ENCODE data around the gene TOP2A. TPM values are rescaled to one million over a fixed set of nuclear protein-coding genes. Genes with fewer than 3 reads are reported as not detected.
"Not testable (repeated sequence)": the region's sequence is repeated elsewhere in the genome, so short reads cannot be mapped to it uniquely, and the experiment has no call there.

TOP2A gene
- total RNA-seq, 1 donor from 2014 or later, result 411 TPM

DNA sequence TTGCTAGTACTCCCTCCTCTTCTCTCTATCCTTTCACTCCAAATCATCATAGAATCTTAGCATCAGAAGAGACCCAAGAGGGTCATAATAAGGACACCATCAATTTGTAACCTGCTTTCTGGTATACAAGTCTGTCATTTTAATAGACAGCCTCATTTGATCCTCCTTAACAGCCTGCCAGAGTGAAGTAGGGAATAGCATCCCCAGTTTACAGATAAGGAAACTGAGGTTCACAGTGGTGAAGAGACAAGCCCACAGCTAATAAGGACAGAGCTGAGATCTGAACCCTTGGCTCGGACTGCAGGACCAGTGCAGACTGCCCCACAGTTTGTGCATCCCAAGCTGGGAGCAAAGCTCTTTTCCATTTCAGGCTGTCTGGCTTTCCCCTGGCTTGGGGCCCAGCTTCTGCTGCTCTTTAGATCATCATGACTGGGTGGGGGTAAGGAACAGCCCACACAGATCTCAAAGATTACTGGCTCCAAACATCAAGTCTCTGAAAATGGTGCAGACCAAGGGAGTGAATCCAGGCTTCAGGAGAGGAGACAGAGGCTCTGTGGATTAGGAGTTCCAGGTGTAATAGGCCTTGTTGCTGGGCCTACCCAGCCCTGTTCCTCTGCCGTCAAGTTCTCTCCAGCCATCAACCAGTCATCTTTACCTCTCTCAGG lies 15.3 kb upstream of the TOP2A start:
- intact Hi-C loops (cut with micrococcal nuclease), result no loop called here

DNA sequence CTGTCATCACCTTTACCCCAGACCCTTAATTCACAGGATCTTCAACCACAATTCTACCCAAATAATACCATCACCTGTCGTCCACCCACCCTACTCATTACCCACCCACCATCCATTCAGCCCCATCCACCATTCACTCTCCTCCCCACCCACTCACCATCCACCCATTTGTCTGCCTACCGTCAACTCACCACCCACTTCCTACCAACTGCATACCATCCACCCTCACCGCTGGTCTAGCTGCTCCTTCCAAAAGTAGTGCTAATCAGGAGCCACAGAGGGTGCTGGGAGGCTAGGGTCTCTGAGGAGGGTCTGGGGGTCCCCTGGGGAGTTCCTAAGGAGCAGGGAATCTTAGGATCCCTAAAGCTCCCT lies 13.5 kb upstream of the TOP2A start:
- intact Hi-C loops (cut with micrococcal nuclease), result no loop called here

DNA sequence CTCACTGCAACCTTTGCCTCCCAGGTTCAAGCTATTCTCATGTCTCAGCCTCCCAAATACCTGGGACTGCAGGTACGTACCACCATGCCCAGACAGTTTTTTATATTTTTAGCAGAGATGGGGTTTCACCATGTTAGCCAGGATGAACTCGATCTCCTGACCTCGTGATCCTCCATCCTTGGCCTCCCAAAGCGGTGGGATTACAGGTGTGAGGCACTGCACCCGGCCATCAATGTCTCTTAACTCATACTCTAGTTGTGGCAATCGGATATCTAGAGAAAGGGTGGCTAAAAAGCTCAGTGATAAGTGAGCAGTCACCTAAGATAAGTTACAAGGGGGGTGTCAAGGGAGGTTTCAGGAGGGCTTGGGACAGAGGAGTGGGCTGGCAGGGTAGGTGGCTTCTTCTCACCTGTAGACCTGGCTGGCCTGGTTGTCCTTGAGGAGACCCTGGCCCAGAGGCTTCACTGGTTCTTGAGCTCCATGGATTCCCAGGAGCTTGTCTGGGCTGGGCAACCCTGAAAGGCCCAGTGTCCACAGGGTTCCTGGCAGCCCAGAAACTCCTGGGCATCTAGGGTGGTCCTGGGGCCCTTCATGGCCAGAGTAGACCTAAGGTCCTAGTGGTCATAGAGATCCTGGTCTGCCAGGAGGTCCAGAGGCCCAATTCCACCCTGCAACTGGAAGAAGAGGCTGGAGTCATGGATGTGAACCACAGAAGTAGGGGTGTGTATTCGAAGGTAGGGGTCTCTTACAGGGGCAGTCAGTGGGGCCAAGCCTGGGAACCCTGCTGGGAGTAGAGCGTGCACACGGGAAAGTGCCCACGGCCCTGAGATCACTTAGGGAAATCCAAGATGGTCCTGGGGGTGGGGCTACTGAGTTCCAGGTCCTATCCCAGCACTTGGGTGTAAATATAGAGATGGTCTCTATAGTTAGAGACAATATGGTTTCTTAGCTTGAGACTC lies 12.9 kb upstream of the TOP2A start:
- intact Hi-C loops (cut with micrococcal nuclease), result no loop called here

DNA sequence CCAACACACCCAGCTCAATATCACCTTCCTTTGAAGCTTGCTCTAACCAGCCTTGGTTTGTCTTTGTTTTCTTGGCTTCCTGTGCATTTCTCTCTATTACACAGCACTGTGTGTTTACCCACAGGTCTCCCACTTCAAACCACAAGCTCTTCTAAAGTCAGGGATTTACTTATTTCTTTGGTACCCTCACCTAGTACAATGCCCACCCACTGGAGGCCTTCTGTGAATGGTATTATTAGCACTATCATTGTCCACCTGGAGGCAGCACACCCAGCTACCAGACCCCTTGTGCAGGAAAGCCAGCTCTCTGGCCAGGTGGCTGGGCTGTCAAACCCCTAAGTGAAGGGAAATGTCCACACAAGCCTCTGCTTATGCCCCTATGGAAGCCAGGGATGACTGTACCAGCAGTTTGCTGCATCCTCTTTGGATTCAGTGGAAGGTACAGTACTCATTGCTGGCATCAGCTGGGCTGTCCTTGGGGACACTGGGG lies 9.4 kb upstream of the TOP2A start:
- intact Hi-C loops (cut with micrococcal nuclease), result no loop called here

- intact Hi-C loops (cut with micrococcal nuclease), result no loop called here
These were observed 8.0 kb upstream of the TOP2A start for GRCh38 chr17:40425741-40426140.

DNA sequence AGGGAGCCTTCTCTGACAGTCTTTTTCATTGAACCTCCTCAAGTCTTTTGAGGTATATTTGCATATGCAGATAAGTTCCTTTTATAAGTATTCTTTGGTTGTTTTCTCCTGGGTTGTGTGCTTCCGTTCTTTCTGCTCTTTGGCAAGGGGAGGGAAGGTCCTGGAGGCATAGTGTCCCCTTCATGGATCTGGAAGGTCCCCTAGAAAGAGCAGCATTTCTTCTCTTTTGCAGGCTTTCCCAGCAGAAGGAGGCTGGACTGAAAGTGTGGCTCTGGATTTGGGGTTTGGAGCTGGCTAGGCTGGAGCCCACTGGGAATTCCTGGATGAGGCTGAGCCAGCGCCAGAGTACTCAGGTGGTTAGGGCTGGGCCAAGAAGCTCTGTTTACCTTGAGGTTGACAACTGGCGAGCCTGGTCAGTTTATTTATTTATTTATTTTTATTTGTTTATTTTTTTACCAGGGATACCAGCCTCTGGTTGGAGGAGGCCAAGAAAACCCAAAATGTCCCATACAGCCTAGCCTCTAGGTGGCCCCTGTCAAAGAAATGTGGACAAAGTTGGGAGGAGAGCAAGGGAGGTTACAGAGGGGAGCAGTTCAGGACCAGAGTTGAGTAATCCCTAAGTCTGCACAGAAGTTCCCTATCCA lies 5.4 kb upstream of the TOP2A start:
- intact Hi-C loops (cut with micrococcal nuclease), result no loop called here

DNA sequence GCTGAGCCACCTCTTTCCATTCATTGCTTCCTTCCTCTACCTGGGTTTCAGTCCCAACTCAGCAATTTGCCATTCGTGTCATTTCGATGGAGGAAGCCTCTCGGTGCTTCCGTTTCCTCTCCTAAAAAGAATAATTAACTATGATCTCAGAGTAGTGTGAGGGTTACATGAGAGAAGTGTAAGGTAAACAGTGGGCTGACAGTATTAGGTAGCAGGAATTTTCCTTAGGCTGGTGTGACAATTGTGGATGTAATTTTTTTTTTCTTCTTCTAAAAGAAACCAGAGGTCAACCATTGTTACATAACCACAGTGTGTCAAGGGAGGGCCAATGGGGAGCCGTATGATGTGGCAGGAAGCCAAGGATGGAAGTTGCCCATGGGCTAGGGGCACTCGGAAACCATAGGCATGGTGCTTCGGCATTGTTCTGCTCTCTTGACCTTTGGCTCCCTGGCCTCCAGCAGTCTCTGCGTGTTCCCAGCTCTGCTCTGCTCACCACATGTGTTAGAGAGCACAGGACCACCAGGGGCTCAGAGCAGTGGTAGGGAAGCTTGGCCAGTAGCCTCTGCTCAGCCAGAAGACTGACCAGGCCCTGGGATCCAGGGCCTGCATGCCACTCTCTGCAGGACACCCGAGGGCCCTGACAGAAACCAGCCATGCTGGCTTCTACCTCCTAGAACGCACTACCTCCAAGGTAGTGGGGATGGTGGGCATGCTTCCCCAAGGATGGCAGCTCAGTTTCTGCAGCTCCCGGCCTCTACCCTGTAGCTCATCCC lies 2.0 kb upstream of the TOP2A start:
- intact Hi-C loops (cut with micrococcal nuclease), result loop anchor here (5.0 to 10.0 kb wide), 5 partner anchors 33 to 225 kb away; partner anchors contain the start of gene SMARCE1

DNA sequence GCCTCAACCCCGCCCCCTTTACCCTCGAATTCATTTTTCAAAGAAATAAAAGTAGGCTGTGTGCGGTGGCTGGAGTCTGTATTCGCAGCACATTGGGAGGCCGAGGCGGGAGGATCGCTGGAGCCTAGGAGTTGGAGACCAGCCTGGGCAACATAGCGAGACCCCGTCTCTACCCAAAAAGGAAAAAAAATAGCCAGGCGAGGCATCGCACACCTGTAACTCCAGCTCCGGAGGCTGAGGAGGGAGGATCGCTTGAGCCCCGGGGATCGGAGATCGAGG lies 671 bp upstream of the TOP2A start:
- intact Hi-C loops (cut with micrococcal nuclease), result loop anchor here (1.0 to 10.0 kb wide), 7 partner anchors 34 to 226 kb away; partner anchors contain the start of gene SMARCE1

DNA sequence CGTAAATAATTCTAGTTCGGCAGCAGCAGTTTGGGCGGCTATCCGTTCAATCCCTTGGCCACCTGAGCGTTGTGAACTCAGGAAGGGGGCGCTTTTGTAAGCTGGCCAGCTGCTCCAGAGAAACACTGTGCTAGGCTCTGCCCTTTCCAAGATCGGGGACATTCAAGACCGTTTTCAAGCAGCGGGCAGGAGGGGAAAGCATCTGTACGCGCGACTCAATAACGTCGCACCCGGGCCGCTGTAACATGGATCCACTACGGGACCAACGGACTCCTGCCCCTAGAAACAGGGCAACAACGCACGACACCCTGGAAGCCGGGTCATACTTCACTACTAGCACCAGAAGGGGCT lies 463 bp downstream of the TOP2A start:
- intact Hi-C loops (cut with micrococcal nuclease), result loop anchor here (1.0 to 10.0 kb wide), 7 partner anchors 35 to 228 kb away; partner anchors contain the start of genes CDC6 and SMARCE1

- intact Hi-C loops (cut with micrococcal nuclease), result loop anchor here (1.0 to 10.0 kb wide), 7 partner anchors 36 to 228 kb away; partner anchors contain the start of genes CDC6 and SMARCE1
These were observed 1.0 kb downstream of the TOP2A start for GRCh38 chr17:40416671-40417070.

GRCh38 chr17:40415390-40415789 lies 2.3 kb downstream of the TOP2A start:
- intact Hi-C loops (cut with micrococcal nuclease), result loop anchor here (5.0 to 10.0 kb wide), 5 partner anchors 37 to 229 kb away; partner anchors contain the start of gene SMARCE1

GRCh38 chr17:40414312-40414711 lies 3.4 kb downstream of the TOP2A start:
- intact Hi-C loops (cut with micrococcal nuclease), result loop anchor here (10.0 kb wide), 1 partner anchor 230 kb away; the partner anchor contains the start of gene SMARCE1

- intact Hi-C loops (cut with micrococcal nuclease), result loop anchor here (10.0 kb wide), 1 partner anchor 232 kb away; the partner anchor contains the start of gene SMARCE1
These were observed 4.8 kb downstream of the TOP2A start for GRCh38 chr17:40412880-40413279.

DNA sequence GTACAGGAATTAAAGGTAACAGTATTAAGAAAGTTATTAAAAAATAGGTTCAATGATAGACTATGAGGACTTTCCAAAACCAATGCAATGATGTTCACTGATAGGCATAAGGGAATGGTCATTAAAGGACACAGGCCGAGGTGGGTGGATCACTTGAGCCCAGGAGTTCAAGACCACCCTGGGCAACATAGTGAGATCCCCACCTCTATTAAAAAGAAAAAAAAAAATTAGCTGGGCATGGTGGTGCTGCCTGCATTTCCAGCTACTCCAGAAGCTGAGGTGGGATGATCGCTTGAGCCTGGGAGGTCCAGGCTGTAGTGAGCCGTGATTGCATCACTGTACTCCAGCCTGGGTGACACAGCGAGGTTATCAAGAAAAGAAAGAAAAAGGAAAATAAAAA lies 5.9 kb downstream of the TOP2A start:
- intact Hi-C loops (cut with micrococcal nuclease), result loop anchor here (10.0 kb wide), 1 partner anchor 233 kb away; the partner anchor contains the start of gene SMARCE1

- intact Hi-C loops (cut with micrococcal nuclease), result loop anchor here (10.0 kb wide), 1 partner anchor 235 kb away; the partner anchor contains the start of gene SMARCE1
These were observed 7.6 kb downstream of the TOP2A start for GRCh38 chr17:40410082-40410481.

DNA sequence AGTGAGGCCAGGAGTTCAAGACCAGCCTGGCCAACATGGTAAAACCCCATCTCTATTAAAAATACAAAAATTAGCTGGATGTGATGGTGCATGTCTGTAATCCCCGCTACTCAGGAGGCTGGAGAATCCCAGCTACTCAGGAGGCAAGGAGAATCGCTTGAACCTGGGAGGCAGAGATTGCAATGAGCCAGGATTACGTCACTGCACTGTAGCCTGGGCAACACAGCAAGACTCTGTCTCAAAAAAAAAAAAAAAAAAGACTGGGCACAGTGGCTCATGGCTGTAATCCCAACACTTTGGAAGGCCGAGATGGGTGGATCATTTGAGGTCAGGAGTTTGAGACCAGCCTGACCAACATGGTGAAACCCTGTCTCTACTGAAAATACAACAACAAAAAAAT lies 8.2 kb downstream of the TOP2A start:
- intact Hi-C loops (cut with micrococcal nuclease), result not testable (repeated sequence)

DNA sequence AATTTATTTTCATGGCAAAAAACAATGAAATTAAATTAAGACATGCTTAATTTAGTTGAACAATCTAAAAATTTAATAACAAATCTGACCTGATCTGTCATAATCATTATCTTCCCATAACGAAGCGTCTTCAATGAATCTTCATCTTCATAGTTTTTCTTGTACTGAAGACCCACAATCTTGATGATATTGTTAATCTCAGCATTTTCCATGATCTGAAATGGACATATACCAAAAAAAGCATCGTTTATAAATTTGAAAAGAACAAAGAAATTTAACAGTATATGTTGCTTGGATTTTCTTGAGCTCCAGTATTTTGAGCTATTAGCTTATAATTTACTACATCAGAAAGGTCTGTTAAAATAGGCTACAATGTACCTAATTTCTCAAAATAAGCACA lies 10.2 kb downstream of the TOP2A start:
- intact Hi-C loops (cut with micrococcal nuclease), result no loop called here

GRCh38 chr17:40404003-40404402 lies 13.7 kb downstream of the TOP2A start:
- intact Hi-C loops (cut with micrococcal nuclease), result no loop called here

- intact Hi-C loops (cut with micrococcal nuclease), result no loop called here
These were observed 15.0 kb downstream of the TOP2A start for GRCh38 chr17:40402668-40403067.

GRCh38 chr17:40399185-40399584 lies 18.5 kb downstream of the TOP2A start:
- intact Hi-C loops (cut with micrococcal nuclease), result loop anchor here (1.0 to 5.0 kb wide), 2 partner anchors 42 to 134 kb away; no protein-coding TSS in a partner anchor

GRCh38 chr17:40386555-40386954 lies 31.1 kb downstream of the TOP2A start:
- intact Hi-C loops (cut with micrococcal nuclease), result not testable (repeated sequence)
